Measurements from ENCODE around the gene PDE12. TPM values are rescaled to one million over a fixed set of nuclear protein-coding genes. Genes with fewer than 3 reads are reported as not detected.

Gene PDE12
- total and polyA plus RNA-seq, 10 donors, result 2.2 to 23.9 (median 17.9) TPM

DNA sequence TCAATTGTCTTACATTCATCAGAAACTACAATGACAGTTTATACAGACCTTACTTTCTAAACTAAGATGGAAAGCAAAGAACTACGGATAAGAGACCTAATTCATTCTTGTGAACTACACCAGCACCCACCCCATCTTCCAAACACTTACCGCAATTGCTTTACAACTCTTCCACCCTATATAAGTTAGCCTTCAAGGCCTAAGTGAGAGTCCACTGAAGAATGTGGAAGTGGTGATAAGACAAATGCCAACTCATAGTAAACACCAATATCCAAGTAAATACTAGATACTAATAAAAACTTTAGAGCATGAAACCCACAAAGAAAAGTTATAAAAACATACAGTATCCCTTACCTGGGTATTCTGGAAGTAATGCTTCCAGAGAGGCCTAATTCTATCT, 27.5 kb downstream of the PDE12 start:
- no peak overlapping the region for H3K4me3 ChIP-seq
- intact Hi-C loops (cut with DNase I; ENCODE audit: low total_unique reads), result no loop called here
- no peak for TF ChIP-seq POLR2AphosphoS5 (IDR thresholded peaks at IDR 0.05)
- TF ChIP-seq, protein P1, sequence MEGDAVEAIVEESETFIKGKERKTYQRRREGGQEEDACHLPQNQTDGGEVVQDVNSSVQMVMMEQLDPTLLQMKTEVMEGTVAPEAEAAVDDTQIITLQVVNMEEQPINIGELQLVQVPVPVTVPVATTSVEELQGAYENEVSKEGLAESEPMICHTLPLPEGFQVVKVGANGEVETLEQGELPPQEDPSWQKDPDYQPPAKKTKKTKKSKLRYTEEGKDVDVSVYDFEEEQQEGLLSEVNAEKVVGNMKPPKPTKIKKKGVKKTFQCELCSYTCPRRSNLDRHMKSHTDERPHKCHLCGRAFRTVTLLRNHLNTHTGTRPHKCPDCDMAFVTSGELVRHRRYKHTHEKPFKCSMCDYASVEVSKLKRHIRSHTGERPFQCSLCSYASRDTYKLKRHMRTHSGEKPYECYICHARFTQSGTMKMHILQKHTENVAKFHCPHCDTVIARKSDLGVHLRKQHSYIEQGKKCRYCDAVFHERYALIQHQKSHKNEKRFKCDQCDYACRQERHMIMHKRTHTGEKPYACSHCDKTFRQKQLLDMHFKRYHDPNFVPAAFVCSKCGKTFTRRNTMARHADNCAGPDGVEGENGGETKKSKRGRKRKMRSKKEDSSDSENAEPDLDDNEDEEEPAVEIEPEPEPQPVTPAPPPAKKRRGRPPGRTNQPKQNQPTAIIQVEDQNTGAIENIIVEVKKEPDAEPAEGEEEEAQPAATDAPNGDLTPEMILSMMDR (IDR thresholded peaks at IDR 0.05 in 8 of 11, conservative IDR thresholded peaks at IDR 0.05 in 3 of 11), result no peak
- no peak overlapping the region for H3K27ac ChIP-seq
- 90 to 97% (median 93%) methylated on average over 2 of the region's 2 CpGs for WGBS, 5 donors
- H3K36me3 ChIP-seq, result peaks cover 0 to 81% (median 23%) of the 10 kb centered on the region in 6 donors
- no peaks in the 10 kb centered on the region for H3K9me3 ChIP-seq
- no peaks in the 10 kb centered on the region for H3K27me3 ChIP-seq (replicated peaks in 1 of 7)
- no peak for DNase-seq
- H3K4me1 ChIP-seq, result peaks cover 0 to 64% (median 24%) of the 10 kb centered on the region in 6 donors

DNA sequence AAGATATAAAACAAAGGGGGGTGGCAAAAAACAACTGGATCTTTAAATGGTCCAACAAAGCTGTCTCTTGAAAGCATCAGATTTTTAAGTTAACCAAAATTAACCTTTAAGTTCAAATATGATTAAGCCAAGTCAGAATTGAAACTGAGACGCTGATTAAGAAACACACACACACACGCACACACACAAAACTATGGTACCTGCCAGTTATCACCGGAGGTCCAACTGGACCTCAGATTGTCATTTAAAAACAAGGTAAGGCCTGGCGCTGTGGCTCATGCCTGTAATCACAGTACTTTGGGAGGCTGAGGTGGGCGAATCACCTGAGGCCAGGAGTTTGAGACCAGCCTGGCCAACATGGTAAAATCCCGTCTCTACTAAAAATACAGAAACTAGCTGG, 30.7 kb downstream of the PDE12 start:
- WGBS, 5 donors, result 65 to 85% (median 77%) methylated on average over 6 of the region's 6 CpGs
- intact Hi-C loops (cut with DNase I; ENCODE audit: low total_unique reads), result no loop called here
- H3K4me1 ChIP-seq, result peaks cover 0 to 84% (median 28%) of the 10 kb centered on the region in 6 donors
- no peak for DNase-seq
- peaks cover 0 to 68% (median 16%) of the 10 kb centered on the region in 6 donors for H3K36me3 ChIP-seq
- TF ChIP-seq, protein P1 (IDR thresholded peaks at IDR 0.05 in 8 of 11, conservative IDR thresholded peaks at IDR 0.05 in 3 of 11), result no peak
- TF ChIP-seq POLR2A (IDR thresholded peaks at IDR 0.05) (no peak), POLR2AphosphoS5 (IDR thresholded peaks at IDR 0.05) (no peak)
- no peak overlapping the region for H3K27ac ChIP-seq
- no peak overlapping the region for H3K4me3 ChIP-seq
- no peaks in the 10 kb centered on the region for H3K27me3 ChIP-seq (replicated peaks in 1 of 7)
- no peaks in the 10 kb centered on the region for H3K9me3 ChIP-seq

DNA sequence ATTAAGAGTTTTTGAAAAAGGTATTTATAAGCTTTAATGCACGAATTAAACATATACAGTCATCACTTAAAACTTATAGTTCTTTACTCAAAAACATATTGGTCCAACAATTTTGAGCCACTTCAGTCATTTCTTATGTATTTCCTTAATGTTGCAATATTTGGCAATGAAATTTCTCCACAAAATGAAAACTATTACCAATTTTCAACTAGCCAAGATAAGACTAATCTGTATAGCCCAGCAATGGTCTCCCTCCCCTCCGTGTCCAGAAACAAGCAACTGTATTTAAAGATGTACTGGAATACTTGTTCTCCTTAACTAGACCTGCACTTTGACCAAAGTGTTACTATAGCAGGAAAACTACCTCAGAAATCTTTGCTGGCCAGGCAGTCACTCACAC, 31.8 kb downstream of the PDE12 start:
- Histone ChIP-seq H3K4me1 (peaks cover 0 to 86% (median 37%) of the 10 kb centered on the region in 6 donors), H3K9me3 (no peaks in the 10 kb centered on the region), H3K27me3 (replicated peaks in 1 of 7) (no peaks in the 10 kb centered on the region), H3K27ac (no peak overlapping the region), H3K4me3 (no peak overlapping the region), H3K36me3 (peaks cover 0 to 57% (median 10%) of the 10 kb centered on the region in 6 donors)
- 69 to 87% (median 82%) methylated on average over 2 of the region's 2 CpGs for WGBS, 5 donors
- no peak for DNase-seq
- intact Hi-C loops (cut with DNase I; ENCODE audit: low total_unique reads), result no loop called here
- TF ChIP-seq POLR2AphosphoS5 (IDR thresholded peaks at IDR 0.05) (no peak), POLR2A (IDR thresholded peaks at IDR 0.05) (no peak)
- TF ChIP-seq, protein P1 (IDR thresholded peaks at IDR 0.05 in 8 of 11, conservative IDR thresholded peaks at IDR 0.05 in 3 of 11), result no peak

DNA sequence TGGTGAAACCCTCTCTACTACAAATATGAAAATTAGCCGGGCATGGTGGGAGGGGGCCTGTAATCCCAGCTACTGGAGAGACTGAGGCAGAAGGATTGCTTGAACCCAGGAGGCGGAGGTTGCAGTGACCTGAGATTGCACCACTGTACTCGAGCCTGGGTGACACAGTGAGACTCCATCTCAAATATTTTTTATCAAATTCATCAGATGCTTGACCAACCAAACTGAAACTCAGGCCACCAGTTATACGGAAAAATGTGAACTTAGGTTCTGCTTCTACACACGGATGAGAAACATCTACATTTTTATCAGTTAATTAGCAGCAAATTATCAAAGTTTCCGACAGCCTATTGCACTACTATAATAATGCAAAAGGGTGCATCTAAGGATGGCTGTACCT, 36.2 kb downstream of the PDE12 start:
- TF ChIP-seq, protein P1 (IDR thresholded peaks at IDR 0.05 in 8 of 11, conservative IDR thresholded peaks at IDR 0.05 in 3 of 11), result no peak
- TF ChIP-seq POLR2AphosphoS5 (IDR thresholded peaks at IDR 0.05), result no peak
- TF ChIP-seq POLR2A (IDR thresholded peaks at IDR 0.05), result no peak
- H3K36me3 ChIP-seq, result peaks cover 0 to 34% (median 4%) of the 10 kb centered on the region in 6 donors
- no peaks in the 10 kb centered on the region for H3K9me3 ChIP-seq
- H3K4me1 ChIP-seq, result peaks cover 19 to 80% (median 57%) of the 10 kb centered on the region in 6 donors
- WGBS, 5 donors, result 66 to 76% (median 76%) methylated on average over 6 of the region's 6 CpGs
- intact Hi-C loops (cut with DNase I; ENCODE audit: low total_unique reads), result loop anchor here (10.0 kb wide), 1 partner anchor 162 kb away; the partner anchor contains the start of gene SLMAP
- no peak overlapping the region for H3K27ac ChIP-seq
- no peak overlapping the region for H3K4me3 ChIP-seq
- DNase-seq, result no peak
- H3K27me3 ChIP-seq (replicated peaks in 1 of 7), result no peaks in the 10 kb centered on the region
